ENCODE results near the gene RUFY4. TPM values are rescaled to one million over a fixed set of nuclear protein-coding genes. Genes with fewer than 3 reads are reported as not detected.

Gene RUFY4
- total and polyA plus RNA-seq, 2 donors (not counting 3 experiments of a cell fraction or from before 2014, with no cell fraction given) = not detected

DNA sequence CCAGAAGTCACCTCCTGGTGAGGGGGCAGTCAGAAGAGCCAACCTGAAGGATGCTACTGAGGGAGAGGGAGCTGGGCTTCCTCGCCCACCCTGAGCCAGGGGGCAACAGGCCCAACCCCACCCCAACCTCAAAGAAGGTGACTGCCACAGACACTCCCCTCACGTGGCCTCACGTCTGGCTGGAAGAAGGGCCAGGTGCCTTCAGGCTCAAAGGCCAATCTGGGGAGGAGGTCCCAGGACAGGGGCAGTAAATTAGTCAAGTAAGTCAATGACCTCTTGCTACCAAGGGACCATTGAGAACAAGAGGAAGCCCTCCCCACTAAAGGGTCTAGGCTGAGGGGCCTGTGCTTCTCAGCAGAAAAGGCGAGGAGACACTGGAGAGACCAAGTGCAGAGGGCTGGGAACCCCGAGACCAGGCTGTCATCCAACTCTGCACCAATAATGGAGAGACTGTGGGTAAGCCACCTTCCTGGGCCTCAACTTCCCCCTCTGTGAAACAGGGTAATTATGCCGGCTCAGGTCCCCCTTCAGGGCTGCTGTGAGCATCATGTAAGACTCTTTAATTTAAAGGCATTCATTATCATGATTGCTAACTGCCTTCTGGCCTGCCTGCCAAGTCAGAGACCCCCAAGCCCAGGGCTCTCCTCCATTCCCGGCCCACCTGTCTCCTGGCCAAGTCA, 46.1 kb upstream of the RUFY4 start:
- no TSS peak for BruUV-seq (replicated peaks)
- Histone ChIP-seq H3K4me1 (ENCODE audit: control insufficient read depth, extremely low read depth, insufficient read depth, low read length) (no peaks in the 10 kb centered on the region), H3K9ac (replicated peaks; ENCODE audit: extremely low read depth, insufficient read depth, low read length) (no peak overlapping the region), H2AFZ (ENCODE audit: low read depth, low read length) (no peak overlapping the region), H3K4me3 (replicated peaks in 1 of 3; ENCODE audit: insufficient read depth in 1 of 3, low read depth in 1 of 3, low read length in 3 of 3) (no peak overlapping the region), H3K9me3 (replicated peaks; ENCODE audit: control insufficient read depth, insufficient read depth, low read length) (no peaks in the 10 kb centered on the region), H3K27ac (ENCODE audit: insufficient read depth, low read depth, low read length) (no peak overlapping the region), H3K36me3 (ENCODE audit: control insufficient read depth in 2 of 2, extremely low read depth in 1 of 2, insufficient read depth in 2 of 2, low read length in 2 of 2) (no peaks in the 10 kb centered on the region), H3K4me2 (ENCODE audit: insufficient read depth, low read length) (no peak overlapping the region), H3K9me1 (replicated peaks; ENCODE audit: control insufficient read depth, extremely low read depth, insufficient read depth, low read length) (no peaks in the 10 kb centered on the region), H3K27me3 (ENCODE audit: control insufficient read depth in 2 of 2, insufficient read depth in 2 of 2, low read length in 2 of 2) (no peaks in the 10 kb centered on the region), H4K20me1 (replicated peaks; ENCODE audit: control insufficient read depth, extremely low read depth, insufficient read depth, low read length) (no peaks in the 10 kb centered on the region), H3K79me2 (ENCODE audit: control insufficient read depth, insufficient read depth, low read length) (no peaks in the 10 kb centered on the region)
- ChIA-PET CTCF (interaction anchor here (1.0 to 2.0 kb wide), 4 partner anchors 12 to 237 kb away, joined by 4 to 9 read pairs (median 5); no protein-coding TSS in a partner anchor), POLR2A (no interaction called here)
- FAIRE-seq = no peak
- intact Hi-C loops (cut with micrococcal nuclease) (no loop called here), dilution Hi-C loops (cut with MboI; ENCODE audit: extremely low pct_ligation_motif_present, low sequenced_read_pairs) (no loop called here)
- TF ChIP-seq, protein P1, sequence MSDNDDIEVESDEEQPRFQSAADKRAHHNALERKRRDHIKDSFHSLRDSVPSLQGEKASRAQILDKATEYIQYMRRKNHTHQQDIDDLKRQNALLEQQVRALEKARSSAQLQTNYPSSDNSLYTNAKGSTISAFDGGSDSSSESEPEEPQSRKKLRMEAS (IDR thresholded peaks at IDR 0.05; ENCODE audit: insufficient read depth, insufficient read length) = no peak
- TF ChIP-seq, protein P2, sequence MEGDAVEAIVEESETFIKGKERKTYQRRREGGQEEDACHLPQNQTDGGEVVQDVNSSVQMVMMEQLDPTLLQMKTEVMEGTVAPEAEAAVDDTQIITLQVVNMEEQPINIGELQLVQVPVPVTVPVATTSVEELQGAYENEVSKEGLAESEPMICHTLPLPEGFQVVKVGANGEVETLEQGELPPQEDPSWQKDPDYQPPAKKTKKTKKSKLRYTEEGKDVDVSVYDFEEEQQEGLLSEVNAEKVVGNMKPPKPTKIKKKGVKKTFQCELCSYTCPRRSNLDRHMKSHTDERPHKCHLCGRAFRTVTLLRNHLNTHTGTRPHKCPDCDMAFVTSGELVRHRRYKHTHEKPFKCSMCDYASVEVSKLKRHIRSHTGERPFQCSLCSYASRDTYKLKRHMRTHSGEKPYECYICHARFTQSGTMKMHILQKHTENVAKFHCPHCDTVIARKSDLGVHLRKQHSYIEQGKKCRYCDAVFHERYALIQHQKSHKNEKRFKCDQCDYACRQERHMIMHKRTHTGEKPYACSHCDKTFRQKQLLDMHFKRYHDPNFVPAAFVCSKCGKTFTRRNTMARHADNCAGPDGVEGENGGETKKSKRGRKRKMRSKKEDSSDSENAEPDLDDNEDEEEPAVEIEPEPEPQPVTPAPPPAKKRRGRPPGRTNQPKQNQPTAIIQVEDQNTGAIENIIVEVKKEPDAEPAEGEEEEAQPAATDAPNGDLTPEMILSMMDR (IDR thresholded peaks at IDR 0.05; ENCODE audit: extremely low read depth in 1 of 2, insufficient read depth in 1 of 2, low read depth in 1 of 2, low read length in 2 of 2) = no peak
- no peak for TF ChIP-seq GATA2 (IDR thresholded peaks at IDR 0.05; ENCODE audit: insufficient read depth, insufficient read length, low read depth, low read length)
- no peak for TF ChIP-seq FOS (IDR thresholded peaks at IDR 0.05; ENCODE audit: borderline replicate concordance, insufficient read depth, low read length)
- no peak for TF ChIP-seq POLR2AphosphoS5 (IDR thresholded peaks at IDR 0.05; ENCODE audit: insufficient read depth, low read depth, low read length)
- TF ChIP-seq EZH2 (IDR thresholded peaks at IDR 0.05; ENCODE audit: borderline replicate concordance, low read depth, low read length, severe bottlenecking) = no peak
- TF ChIP-seq MYC (IDR thresholded peaks at IDR 0.05; ENCODE audit: low read depth, low read length) = no peak
- no peak for TF ChIP-seq JUN (IDR thresholded peaks at IDR 0.05; ENCODE audit: borderline replicate concordance, insufficient read depth, insufficient read length, low read depth)
- no peak for TF ChIP-seq POLR2A (IDR thresholded peaks at IDR 0.05; ENCODE audit: low read depth, low read length)
- DNase-seq (ENCODE audit: low read depth, low spot score) = no peak

All from endothelial cell of umbilical vein (primary cell).